NCI-H1092 treated with DMSO at 0.1 percent for 48 hours (cell line): ENCODE measurements around the gene MDFIC2.

Source experiments
- DNase-seq: peaks from one replicate; lab custom pipeline; 2025; lab: John Stamatoyannopoulos, UW

MDFIC2 gene

DNA sequence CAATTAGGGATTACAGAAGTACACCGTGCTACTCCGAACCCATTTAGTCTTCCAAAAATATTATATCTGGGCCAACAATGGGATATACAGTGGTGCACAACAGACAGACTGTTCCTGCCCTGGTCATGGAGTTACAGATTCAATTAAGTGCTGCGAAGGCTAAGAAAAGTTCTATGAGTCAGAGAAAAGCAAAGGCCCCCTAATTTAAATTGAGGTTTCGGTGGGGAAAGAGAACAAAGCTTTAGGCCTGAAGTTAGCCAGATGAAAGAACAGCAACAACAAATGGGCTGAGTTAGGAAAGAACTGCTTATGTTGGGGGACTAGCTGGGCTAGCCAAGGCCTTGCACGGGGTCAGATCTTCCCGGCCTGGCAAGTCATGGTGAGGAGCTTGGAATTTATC lies 131.8 kb downstream of the MDFIC2 start:
- no peak for DNase-seq

GRCh38 chr3:70179111-70179510 lies 133.3 kb downstream of the MDFIC2 start:
- DNase-seq, result no peak

- no peak for DNase-seq
Measured at GRCh38 chr3:70177881-70178645, 134.4 kb downstream of the MDFIC2 start.

GRCh38 chr3:70176224-70176623 lies 136.2 kb downstream of the MDFIC2 start:
- DNase-seq, result no peak

DNA sequence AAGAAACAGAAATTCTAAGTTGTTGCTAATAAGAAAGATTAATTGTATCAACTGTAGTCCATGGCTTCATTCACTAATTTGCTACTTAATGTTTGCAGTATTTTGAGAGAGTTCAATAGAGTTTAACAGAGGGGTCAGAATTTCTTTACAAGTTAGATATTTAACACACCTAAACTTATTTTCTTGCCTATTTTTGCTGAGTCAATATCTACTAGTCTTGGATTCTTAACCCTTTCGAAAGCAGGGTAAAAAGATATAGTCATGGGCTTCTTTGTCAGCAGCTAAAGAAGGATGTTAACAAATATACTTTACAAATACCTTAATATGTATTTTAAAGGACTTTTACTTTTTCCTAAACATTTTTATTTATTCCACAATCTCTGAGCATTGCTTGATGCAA lies 155.6 kb downstream of the MDFIC2 start:
- no peak for DNase-seq

DNA sequence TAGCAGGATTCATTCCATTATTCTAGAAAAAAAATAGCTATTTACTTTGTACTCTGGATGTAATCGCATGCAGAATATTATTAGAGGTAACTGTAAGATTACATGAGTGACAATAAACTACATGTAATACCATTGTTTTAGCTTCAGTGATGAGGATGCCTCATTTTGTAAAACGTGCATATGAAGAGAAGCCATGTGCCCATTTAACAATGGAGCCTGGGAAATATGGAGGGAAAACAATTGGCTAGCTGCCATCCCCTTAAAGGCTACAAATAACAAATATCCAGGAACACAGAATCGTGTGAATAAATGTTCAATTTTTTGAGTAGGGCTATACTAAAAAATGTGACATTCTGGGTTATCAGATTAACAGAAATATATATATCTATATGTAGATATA lies 161.8 kb downstream of the MDFIC2 start:
- DNase-seq, result no peak

DNA sequence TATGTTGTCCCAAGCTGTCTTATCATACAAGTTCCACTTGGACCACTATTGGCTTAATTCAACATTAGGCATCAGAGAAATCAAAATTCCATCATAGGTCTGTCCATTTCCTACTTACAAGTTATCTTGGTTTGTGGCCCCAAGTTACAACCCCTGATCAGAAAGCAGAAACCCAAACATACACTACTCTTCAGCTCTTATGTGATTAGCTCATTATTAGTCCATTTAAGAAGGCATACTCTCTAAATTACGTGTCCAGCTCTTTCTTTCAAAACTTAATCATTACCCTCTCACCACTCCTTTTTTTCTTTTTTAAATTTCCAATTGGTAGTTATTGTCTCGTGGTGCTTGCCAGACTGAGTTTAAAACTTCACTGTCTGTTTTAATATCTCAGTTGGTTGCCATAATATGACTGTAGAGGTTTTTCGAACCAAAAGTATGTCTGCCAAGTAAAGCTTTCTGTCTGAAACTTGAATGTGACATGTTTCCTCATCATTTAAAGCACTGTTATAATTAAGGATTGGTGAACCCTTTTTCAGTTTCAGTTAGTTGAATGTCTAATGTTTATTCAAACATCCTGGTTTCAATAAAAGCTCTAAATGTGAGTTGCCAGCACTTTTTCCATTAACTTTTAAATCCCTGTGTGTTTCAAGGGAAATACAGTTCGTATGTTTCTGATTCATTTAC lies 162.6 kb downstream of the MDFIC2 start:
- no peak for DNase-seq
